Astrocyte of the spinal cord (primary cell): ENCODE data around the gene NCOA3.
A peak's percentile ranks its signal among the peaks of the same experiment; 100 is the strongest.
"Not testable (repeated sequence)": the region's sequence is repeated elsewhere in the genome, so short reads cannot be mapped to it uniquely, and the experiment has no call there.

Experiments used
- DNase-seq: peaks from one replicate; pipeline ENCODE4 v3.0.0; 2011; ENCODE audit warnings: low read depth, low spot score
- H3K4me3 ChIP-seq: 2 replicates; pipeline ENCODE4 v1.5.1; 2011; ENCODE audit warnings: low read depth, mild to moderate bottlenecking, low read length, moderate library complexity
- CTCF ChIP-seq: IDR thresholded peaks from 2 replicates; pipeline ENCODE4 v1.5.1; 2012; ENCODE audit warnings: low read depth, mild to moderate bottlenecking, low read length, inconsistent platforms
- in situ Hi-C: cut with HindIII; loops from 2 replicates; pipeline ENCODE4 v1.10.0; 2017; ENCODE audit warnings: low sequenced_read_pairs

Gene NCOA3

GRCh38 chr20:47546184-47547033, 44.7 kb downstream of the NCOA3 start:
- in situ Hi-C loops, result no loop called here
- no peak overlapping the region for H3K4me3 ChIP-seq
- no peak for TF ChIP-seq CTCF
- peak; percentile 85 for DNase-seq

GRCh38 chr20:47547034-47547387, 45.3 kb downstream of the NCOA3 start:
- no peak for TF ChIP-seq CTCF
- in situ Hi-C loops, result no loop called here
- no peak overlapping the region for H3K4me3 ChIP-seq
- no peak for DNase-seq

- in situ Hi-C loops, result no loop called here
- DNase-seq, result no peak
- H3K4me3 ChIP-seq, result no peak overlapping the region
- TF ChIP-seq CTCF, result no peak
Observed at GRCh38 chr20:47549671-47550070, 48.0 kb downstream of the NCOA3 start.

- no peak for DNase-seq
- in situ Hi-C loops, result no loop called here
- no peak for TF ChIP-seq CTCF
- H3K4me3 ChIP-seq, result no peak overlapping the region
Observed at GRCh38 chr20:47551222-47551621, 49.5 kb downstream of the NCOA3 start.

- no peak for DNase-seq
- TF ChIP-seq CTCF, result no peak
- in situ Hi-C loops, result no loop called here
- no peak overlapping the region for H3K4me3 ChIP-seq
Observed at GRCh38 chr20:47551841-47552240, 50.2 kb downstream of the NCOA3 start.

GRCh38 chr20:47552996-47553395, 51.3 kb downstream of the NCOA3 start:
- no peak for DNase-seq
- TF ChIP-seq CTCF, result no peak
- H3K4me3 ChIP-seq, result no peak overlapping the region
- in situ Hi-C loops, result no loop called here

- in situ Hi-C loops, H3K4me3 ChIP-seq, DNase-seq: not testable (repeated sequence)
Observed at GRCh38 chr20:47553594-47554235, 52.0 kb downstream of the NCOA3 start.

- DNase-seq, H3K4me3 ChIP-seq, in situ Hi-C loops: not testable (repeated sequence)
Observed at GRCh38 chr20:47554283-47554682, 52.6 kb downstream of the NCOA3 start.
